Measurements from ENCODE around the gene PRKAR2A.

PRKAR2A gene

DNA sequence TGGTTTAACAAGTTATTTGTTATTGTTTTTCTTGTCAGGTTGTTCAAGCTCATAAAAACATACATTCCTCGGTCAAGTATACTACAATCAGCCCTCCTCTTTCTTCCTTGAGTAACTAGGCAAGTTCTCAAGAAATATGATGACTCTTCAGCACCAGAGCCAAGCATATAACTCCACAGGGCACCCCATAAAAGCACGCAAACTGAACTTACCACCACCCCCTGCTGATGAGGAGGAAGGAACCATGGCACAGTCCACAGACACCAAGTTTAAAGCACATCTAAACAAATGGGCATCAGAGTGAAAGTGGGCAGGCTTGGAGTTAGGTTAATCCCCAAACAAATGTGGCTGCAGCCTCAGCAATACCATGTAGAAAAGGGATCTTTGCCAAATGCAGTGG is 135.9 kb downstream of the PRKAR2A start:
- no peak for TF ChIP-seq CTCF (IDR thresholded peaks at IDR 0.05)

GRCh38 chr3:48709051-48709461 is 138.6 kb downstream of the PRKAR2A start:
- no peak for TF ChIP-seq CTCF (IDR thresholded peaks at IDR 0.05)

DNA sequence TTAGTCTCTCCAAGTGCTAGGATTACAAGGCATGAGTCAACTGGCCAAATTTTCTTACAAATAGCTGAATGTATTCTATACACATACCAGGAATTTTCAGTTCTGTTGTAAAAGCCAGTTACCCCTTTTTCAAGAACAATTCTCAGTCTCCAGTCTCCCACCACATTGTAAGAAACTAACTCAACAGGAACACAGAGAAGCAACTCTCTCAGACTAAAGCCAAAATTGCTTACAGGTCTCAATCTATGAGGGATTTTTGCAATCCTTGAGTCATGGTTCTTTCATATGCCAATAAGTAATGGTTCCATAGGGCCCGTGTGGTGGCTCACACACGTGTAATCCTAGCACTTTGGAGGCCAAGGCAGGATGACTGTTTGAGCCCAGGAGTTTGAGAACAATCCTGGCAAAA is 139.2 kb downstream of the PRKAR2A start:
- no peak for TF ChIP-seq CTCF (IDR thresholded peaks at IDR 0.05)

GRCh38 chr3:48707157-48707556 is 140.5 kb downstream of the PRKAR2A start:
- TF ChIP-seq CTCF (IDR thresholded peaks at IDR 0.05), result no peak

DNA sequence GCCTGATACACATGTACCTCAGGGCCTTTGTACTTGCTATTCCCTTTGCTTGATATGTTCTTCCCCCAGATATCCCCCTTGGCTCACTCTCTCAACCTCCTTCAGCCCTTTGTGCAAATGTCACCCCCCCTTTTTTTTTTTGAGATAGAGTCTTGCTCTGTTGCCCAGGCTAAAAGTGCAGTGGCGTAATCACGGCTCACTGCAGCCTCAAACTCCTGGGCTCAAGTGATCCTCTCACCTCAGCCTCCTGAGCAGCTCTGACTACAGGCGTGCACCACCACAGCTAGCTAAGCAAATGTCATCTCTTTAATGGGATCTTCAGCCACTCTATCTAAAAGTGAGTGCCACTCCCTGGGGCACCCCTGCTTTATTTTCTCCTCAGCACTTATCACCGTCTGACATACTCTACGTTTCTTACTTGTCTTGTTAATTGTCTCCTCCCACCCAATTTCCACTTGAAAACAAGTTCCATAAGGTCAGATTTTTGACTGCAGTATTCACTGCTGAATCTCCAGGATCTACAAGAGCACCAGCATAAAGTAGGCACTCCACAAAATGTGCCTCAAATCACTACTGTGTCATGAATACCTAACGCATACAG is 145.3 kb downstream of the PRKAR2A start:
- no peak for TF ChIP-seq CTCF (IDR thresholded peaks at IDR 0.05)

- TF ChIP-seq CTCF (IDR thresholded peaks at IDR 0.05), result no peak
These were observed 146.8 kb downstream of the PRKAR2A start for GRCh38 chr3:48700731-48701405.

DNA sequence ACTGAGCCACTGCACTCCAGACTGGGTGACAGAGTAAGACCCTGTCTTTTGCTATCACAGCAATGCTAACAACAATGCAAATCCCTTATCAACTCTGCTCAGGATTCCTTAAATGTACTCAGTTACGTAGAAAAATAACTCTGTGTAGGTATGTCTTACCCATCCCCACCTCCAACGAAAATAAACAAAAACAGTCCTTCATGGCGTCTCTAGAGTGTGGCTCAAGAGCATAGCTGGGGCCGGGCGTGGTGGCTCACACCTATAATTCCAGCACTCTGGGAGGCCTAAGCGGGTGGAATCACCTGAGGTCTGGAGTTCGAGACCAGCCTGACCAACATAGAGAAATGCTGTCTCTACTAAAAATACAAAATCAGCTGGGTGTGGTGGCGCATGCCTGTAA is 148.8 kb downstream of the PRKAR2A start:
- TF ChIP-seq CTCF (IDR thresholded peaks at IDR 0.05), result no peak
